PFSK-1 (cell line): ENCODE data around the gene PRAMEF1.

Experiments
- POLR2AphosphoS5 ChIP-seq: IDR thresholded peaks from 2 replicates; pipeline ENCODE4 v1.6.1; 2012; ENCODE audit warnings: low read depth, mild to moderate bottlenecking, control low read depth, low read length, moderate library complexity
- REST ChIP-seq, 2 experiments: IDR thresholded peaks; 2 replicates each; pipeline versions ENCODE4 v1.6.1 to v1.8.0; 2011 to 2012; ENCODE audit warnings: low read depth in 2 of 2, low read length in 2 of 2, control low read depth in 1 of 2, inconsistent platforms in 1 of 2, mild to moderate bottlenecking in 1 of 2, moderate library complexity in 1 of 2; ENCODE audit not compliant: insufficient read depth in 1 of 2

GRCh38 chr1:12763479-12763878 is 27.7 kb upstream of the PRAMEF1 start:
- TF ChIP-seq POLR2AphosphoS5 (no peak), REST (IDR thresholded peaks at IDR 0.05; ENCODE audit: insufficient read depth in 1 of 2, low read depth in 2 of 2, low read length in 2 of 2) (no peak)
